Osteoblast (primary cell): Measurements from ENCODE around the gene FAM25G. TPM values are rescaled to one million over a fixed set of nuclear protein-coding genes. Genes with fewer than 3 reads are reported as not detected.

Source experiments
- DNase-seq: peaks from one replicate; pipeline ENCODE4 v3.0.0; 2011; ENCODE audit warnings: low spot score, mixed read lengths; ENCODE audit not compliant: insufficient read length; ENCODE audit errors: missing footprints
- H2AFZ ChIP-seq: 2 replicates; pipeline ENCODE4 v1.6.0; 2011; ENCODE audit warnings: mild to moderate bottlenecking, low read length
- H3K27ac ChIP-seq: 2 replicates; pipeline ENCODE4 v1.5.1; 2011; ENCODE audit warnings: mild to moderate bottlenecking, low read depth, low read length, moderate library complexity
- H3K27me3 ChIP-seq: 2 replicates; pipeline ENCODE4 v1.6.0; 2012; ENCODE audit warnings: mild to moderate bottlenecking, control low read depth, inconsistent platforms, low read length, moderate library complexity; ENCODE audit not compliant: insufficient read depth
- H3K36me3 ChIP-seq: 2 replicates; pipeline ENCODE4 v1.5.1; 2011; ENCODE audit warnings: mild to moderate bottlenecking, low read length, control low read depth, moderate library complexity; ENCODE audit not compliant: insufficient read depth
- H3K4me1 ChIP-seq: 2 replicates; pipeline ENCODE4 v1.5.1; 2011; ENCODE audit warnings: mild to moderate bottlenecking, low read length, control low read depth, moderate library complexity; ENCODE audit not compliant: insufficient read depth
- H3K4me2 ChIP-seq: 2 replicates; pipeline ENCODE4 v1.6.0; 2011; ENCODE audit warnings: mild to moderate bottlenecking, low read length; ENCODE audit not compliant: insufficient read depth
- H3K4me3 ChIP-seq: fragments of 200-600 bp; sonication (generic); 3 replicates; pipeline ENCODE4 v1.5.1; 2012; ENCODE audit warnings: mild to moderate bottlenecking, low read length, inconsistent platforms; ENCODE audit not compliant: insufficient read depth
- H3K79me2 ChIP-seq: 2 replicates; pipeline ENCODE4 v1.6.0; 2012; ENCODE audit warnings: mild to moderate bottlenecking, low read length, control low read depth, inconsistent platforms; ENCODE audit not compliant: insufficient read depth
- H3K9me3 ChIP-seq: 2 replicates; pipeline ENCODE4 v1.5.1; 2011; ENCODE audit warnings: low read depth, low read length, control low read depth
- H4K20me1 ChIP-seq: 2 replicates; pipeline ENCODE4 v1.6.0; 2012; ENCODE audit warnings: mild to moderate bottlenecking, low read length, control low read depth; ENCODE audit not compliant: insufficient read depth
- CTCF ChIP-seq: IDR thresholded peaks from 2 replicates; pipeline ENCODE4 v1.5.1; 2011; ENCODE audit warnings: mild to moderate bottlenecking, low read depth, low read length, moderate library complexity; ENCODE audit errors: extremely low read depth
- total RNA-seq: library from RNA; depleted of rRNA; stranded (reverse); fragments of >200 nt; gene quantifications from 2 replicates; pipeline ENCODE4 v1.2.3, GENCODE V29; 2012

The FAM25G gene
- total RNA-seq, 1 donor = not detected

GRCh38 chr10:47449102-47449978 lies 42.2 kb downstream of the FAM25G start:
- Histone ChIP-seq H2AFZ (no peak overlapping the region), H3K9me3 (peaks cover 6% of the 10 kb centered on the region), H4K20me1 (no peaks in the 10 kb centered on the region), H3K27ac (no peak overlapping the region), H3K36me3 (no peaks in the 10 kb centered on the region), H3K27me3 (peaks cover 1% of the 10 kb centered on the region), H3K79me2 (no peaks in the 10 kb centered on the region), H3K4me2 (no peak overlapping the region), H3K4me3 (no peak overlapping the region), H3K4me1 (no peaks in the 10 kb centered on the region)
- no peak for TF ChIP-seq CTCF
- no peak for DNase-seq

DNA sequence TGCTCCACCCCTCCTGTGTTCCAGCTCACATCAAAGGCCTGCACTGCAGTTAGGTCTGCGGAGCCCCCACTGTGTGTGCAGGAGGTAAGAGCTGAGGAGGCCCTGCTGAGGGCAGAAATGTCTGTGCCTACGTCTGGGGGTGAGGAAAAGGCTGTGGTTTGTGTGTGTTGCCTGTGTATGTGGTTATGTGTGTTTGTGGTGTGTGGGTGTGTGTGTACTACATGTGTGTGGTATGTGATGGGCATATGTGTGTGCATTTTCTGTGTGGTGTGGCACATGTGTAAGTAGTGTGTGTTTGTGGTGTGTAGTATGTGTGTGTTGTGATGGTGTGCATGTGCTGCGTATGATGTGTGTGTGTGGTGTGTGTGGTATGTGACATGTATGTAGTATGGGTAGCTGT lies 43.8 kb downstream of the FAM25G start:
- Histone ChIP-seq H3K4me2 (no peak overlapping the region), H3K79me2 (no peaks in the 10 kb centered on the region), H3K27ac (no peak overlapping the region), H3K4me1 (no peaks in the 10 kb centered on the region), H3K9me3 (peaks cover 6% of the 10 kb centered on the region), H2AFZ (no peak overlapping the region), H4K20me1 (no peaks in the 10 kb centered on the region), H3K36me3 (no peaks in the 10 kb centered on the region), H3K27me3 (no peaks in the 10 kb centered on the region), H3K4me3 (no peak overlapping the region)
- TF ChIP-seq CTCF = no peak
- no peak for DNase-seq

- Histone ChIP-seq H3K27ac (no peak overlapping the region), H3K27me3 (no peaks in the 10 kb centered on the region), H3K4me1 (no peaks in the 10 kb centered on the region), H3K36me3 (no peaks in the 10 kb centered on the region), H4K20me1 (no peaks in the 10 kb centered on the region), H3K4me3 (no peak overlapping the region), H2AFZ (no peak overlapping the region), H3K4me2 (no peak overlapping the region), H3K9me3 (peaks cover 6% of the 10 kb centered on the region), H3K79me2 (no peaks in the 10 kb centered on the region)
- TF ChIP-seq CTCF = no peak
- no peak for DNase-seq
These were observed 44.3 kb downstream of the FAM25G start for GRCh38 chr10:47447209-47447608.

GRCh38 chr10:47445720-47446119 lies 45.8 kb downstream of the FAM25G start:
- peaks cover 6% of the 10 kb centered on the region for H3K9me3 ChIP-seq
- no peak overlapping the region for H3K4me3 ChIP-seq
- no peaks in the 10 kb centered on the region for H3K4me1 ChIP-seq
- H2AFZ ChIP-seq = no peak overlapping the region
- no peak for TF ChIP-seq CTCF
- no peaks in the 10 kb centered on the region for H4K20me1 ChIP-seq
- H3K27ac ChIP-seq = no peak overlapping the region
- no peaks in the 10 kb centered on the region for H3K79me2 ChIP-seq
- DNase-seq = no peak
- no peak overlapping the region for H3K4me2 ChIP-seq
- H3K27me3 ChIP-seq = peaks cover 10% of the 10 kb centered on the region
- no peaks in the 10 kb centered on the region for H3K36me3 ChIP-seq
